ENCODE measurements around the gene CENPX. TPM values are rescaled to one million over a fixed set of nuclear protein-coding genes. Genes with fewer than 3 reads are reported as not detected.

The CENPX gene
- total RNA-seq, 1 donor from 2014 or later: 59.9 TPM

GRCh38 chr17:82061047-82061925, 38.6 kb upstream of the CENPX start:
- H3K9me3 Mint-ChIP-seq (ENCODE audit: unreplicated experiment): peaks cover 3% of the 10 kb centered on the region
- H3K4me3 Mint-ChIP-seq (ENCODE audit: unreplicated experiment): no peak overlapping the region
- no peak for DNase-seq
- no peak overlapping the region for H3K27ac Mint-ChIP-seq (ENCODE audit: unreplicated experiment)
- peaks cover 2% of the 10 kb centered on the region for H3K27me3 Mint-ChIP-seq (ENCODE audit: unreplicated experiment)
- no peak for TF ChIP-seq CTCF (IDR thresholded peaks at IDR 0.05; ENCODE audit: partially characterized antibody, unreplicated experiment)
- H3K4me1 Mint-ChIP-seq (ENCODE audit: low read depth, unreplicated experiment): no peaks in the 10 kb centered on the region
- no peaks in the 10 kb centered on the region for H3K36me3 Mint-ChIP-seq (ENCODE audit: unreplicated experiment)

GRCh38 chr17:82060614-82061013, 37.9 kb upstream of the CENPX start:
- no peaks in the 10 kb centered on the region for H3K9me3 Mint-ChIP-seq (ENCODE audit: unreplicated experiment)
- no peaks in the 10 kb centered on the region for H3K4me1 Mint-ChIP-seq (ENCODE audit: low read depth, unreplicated experiment)
- no peak overlapping the region for H3K4me3 Mint-ChIP-seq (ENCODE audit: unreplicated experiment)
- H3K27ac Mint-ChIP-seq (ENCODE audit: unreplicated experiment): no peak overlapping the region
- DNase-seq: no peak
- TF ChIP-seq CTCF (IDR thresholded peaks at IDR 0.05; ENCODE audit: partially characterized antibody, unreplicated experiment): no peak
- no peaks in the 10 kb centered on the region for H3K27me3 Mint-ChIP-seq (ENCODE audit: unreplicated experiment)
- no peaks in the 10 kb centered on the region for H3K36me3 Mint-ChIP-seq (ENCODE audit: unreplicated experiment)

DNA sequence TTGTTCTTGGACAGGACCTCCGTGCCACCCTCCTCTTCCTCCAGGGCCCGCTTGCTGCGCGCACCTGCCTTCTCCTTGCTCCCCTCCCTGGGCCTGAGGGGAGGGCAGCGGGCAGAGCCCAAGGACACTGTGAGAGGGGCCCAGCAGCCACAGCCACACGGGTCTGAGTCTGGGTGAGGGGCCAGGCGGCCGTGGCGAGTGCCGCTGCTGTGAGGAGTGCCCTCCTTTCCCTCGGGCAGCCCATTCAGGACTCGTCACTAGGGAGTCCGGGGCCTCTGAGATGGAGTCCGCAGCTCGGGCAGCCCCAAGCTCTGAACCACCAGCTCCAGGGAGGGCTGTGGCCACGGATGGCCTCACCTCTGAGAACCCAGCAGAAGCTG, 37.3 kb upstream of the CENPX start:
- H3K9me3 Mint-ChIP-seq (ENCODE audit: unreplicated experiment): no peaks in the 10 kb centered on the region
- no peak overlapping the region for H3K4me3 Mint-ChIP-seq (ENCODE audit: unreplicated experiment)
- H3K4me1 Mint-ChIP-seq (ENCODE audit: low read depth, unreplicated experiment): no peaks in the 10 kb centered on the region
- DNase-seq: no peak
- TF ChIP-seq CTCF (IDR thresholded peaks at IDR 0.05; ENCODE audit: partially characterized antibody, unreplicated experiment): no peak
- H3K27me3 Mint-ChIP-seq (ENCODE audit: unreplicated experiment): no peaks in the 10 kb centered on the region
- no peak overlapping the region for H3K27ac Mint-ChIP-seq (ENCODE audit: unreplicated experiment)
- H3K36me3 Mint-ChIP-seq (ENCODE audit: unreplicated experiment): no peaks in the 10 kb centered on the region

- H3K27me3 Mint-ChIP-seq (ENCODE audit: unreplicated experiment): no peaks in the 10 kb centered on the region
- no peaks in the 10 kb centered on the region for H3K4me1 Mint-ChIP-seq (ENCODE audit: low read depth, unreplicated experiment)
- DNase-seq: no peak
- H3K4me3 Mint-ChIP-seq (ENCODE audit: unreplicated experiment): no peak overlapping the region
- TF ChIP-seq CTCF (IDR thresholded peaks at IDR 0.05; ENCODE audit: partially characterized antibody, unreplicated experiment): no peak
- H3K9me3 Mint-ChIP-seq (ENCODE audit: unreplicated experiment): no peaks in the 10 kb centered on the region
- H3K27ac Mint-ChIP-seq (ENCODE audit: unreplicated experiment): no peak overlapping the region
- H3K36me3 Mint-ChIP-seq (ENCODE audit: unreplicated experiment): no peaks in the 10 kb centered on the region
Observed at GRCh38 chr17:82059272-82060000, 36.8 kb upstream of the CENPX start.

- Mint-ChIP-seq H3K4me1 (ENCODE audit: low read depth, unreplicated experiment) (no peaks in the 10 kb centered on the region), H3K36me3 (ENCODE audit: unreplicated experiment) (no peaks in the 10 kb centered on the region), H3K9me3 (ENCODE audit: unreplicated experiment) (no peaks in the 10 kb centered on the region), H3K27ac (ENCODE audit: unreplicated experiment) (no peak overlapping the region), H3K27me3 (ENCODE audit: unreplicated experiment) (no peaks in the 10 kb centered on the region), H3K4me3 (ENCODE audit: unreplicated experiment) (no peak overlapping the region)
- no peak for TF ChIP-seq CTCF (IDR thresholded peaks at IDR 0.05; ENCODE audit: partially characterized antibody, unreplicated experiment)
- no peak for DNase-seq
Observed at GRCh38 chr17:82058855-82059249, 36.2 kb upstream of the CENPX start.

All from glutamatergic neuron (in vitro differentiated cells).